ENCODE measurements around the gene GPR153.
A peak's percentile ranks its signal among the peaks of the same experiment; 100 is the strongest.

Gene GPR153

DNA sequence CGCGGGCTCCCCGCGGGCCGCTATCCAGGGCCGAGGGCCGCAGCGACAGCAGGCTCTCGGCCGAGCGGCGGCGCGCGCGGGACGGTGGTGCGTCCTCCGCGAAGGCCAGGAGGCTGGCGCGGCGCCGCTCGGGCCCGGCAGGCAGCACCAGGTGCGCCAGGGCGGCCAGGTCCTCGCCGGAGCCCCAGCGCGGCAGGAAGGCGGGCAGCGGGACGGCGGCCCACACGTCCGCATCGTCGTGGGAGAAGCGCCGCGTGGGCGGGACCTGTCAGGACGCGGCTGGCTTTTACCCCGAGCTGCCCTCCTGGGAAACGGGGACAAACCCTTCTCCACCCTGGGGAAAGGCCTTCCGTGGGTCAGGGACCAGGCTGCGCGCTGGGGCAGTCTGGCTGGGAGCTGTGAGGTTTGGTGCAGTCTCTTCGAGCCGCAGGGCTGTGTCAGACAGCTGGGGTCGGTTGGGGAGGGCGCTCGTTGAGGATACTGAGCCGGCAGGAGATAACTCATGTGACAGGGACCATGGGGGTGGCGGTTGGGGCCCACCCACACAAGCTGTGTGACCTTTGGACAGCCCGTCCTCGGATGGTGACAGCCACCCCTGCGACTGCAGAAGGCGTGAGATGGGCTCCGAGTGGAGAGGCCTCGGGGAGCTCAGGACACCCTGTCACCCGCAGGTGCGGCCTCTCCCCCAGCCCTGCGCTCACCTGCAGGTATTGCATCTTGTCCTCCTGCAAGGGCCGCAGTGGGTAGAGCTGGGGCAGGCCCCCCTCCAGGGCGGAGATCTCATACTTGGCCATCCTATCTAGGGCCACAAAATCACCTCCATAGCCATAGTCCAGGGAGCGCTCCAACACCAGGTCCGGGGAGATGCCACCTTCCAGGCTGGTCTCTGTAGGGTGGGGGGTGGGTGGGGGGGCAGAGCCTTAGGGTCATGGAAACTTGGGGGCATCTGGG lies 10.9 kb downstream of the GPR153 start:
- DNase-seq = no peak

DNA sequence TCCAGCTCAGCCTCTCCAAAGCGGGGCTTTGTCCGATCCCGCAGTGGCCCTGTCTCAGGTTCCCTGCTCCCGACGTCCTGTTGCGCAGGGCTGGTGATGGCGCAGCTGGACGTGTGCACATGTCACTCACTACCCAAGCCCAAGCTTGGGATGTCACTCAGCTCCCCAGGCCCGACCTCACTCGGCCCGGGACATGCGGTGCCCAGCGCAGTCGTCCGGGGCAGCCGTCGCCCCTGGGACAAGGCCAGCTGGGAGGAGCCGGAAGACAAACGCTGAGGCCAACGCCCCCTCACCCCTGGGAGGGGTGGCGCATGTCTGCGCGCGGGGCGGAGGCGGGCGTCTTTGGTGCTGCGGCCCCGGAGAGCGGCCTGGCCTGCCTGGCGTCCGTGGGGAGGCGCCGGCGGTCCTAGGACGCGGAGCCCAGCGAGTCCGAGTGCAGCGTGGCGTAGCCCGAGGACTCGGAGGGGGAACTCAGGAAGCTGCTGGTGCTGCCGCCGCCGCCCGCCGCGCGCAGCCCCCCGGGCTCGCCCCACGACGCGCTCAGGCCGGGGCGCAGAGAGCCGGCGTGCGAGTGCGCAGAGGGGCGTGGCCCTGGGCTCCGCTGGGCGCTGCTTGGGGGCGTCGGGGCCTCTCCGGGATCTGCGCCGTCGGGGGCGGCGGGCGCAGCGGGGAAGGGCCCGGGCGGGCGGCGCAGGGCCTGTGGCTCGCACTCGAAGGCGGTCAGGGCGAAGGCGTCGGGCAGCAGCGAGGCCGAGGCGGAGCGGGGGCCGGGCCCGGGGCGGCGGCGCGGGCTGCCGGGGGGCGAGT lies 11.8 kb downstream of the GPR153 start:
- no peak for DNase-seq

DNA sequence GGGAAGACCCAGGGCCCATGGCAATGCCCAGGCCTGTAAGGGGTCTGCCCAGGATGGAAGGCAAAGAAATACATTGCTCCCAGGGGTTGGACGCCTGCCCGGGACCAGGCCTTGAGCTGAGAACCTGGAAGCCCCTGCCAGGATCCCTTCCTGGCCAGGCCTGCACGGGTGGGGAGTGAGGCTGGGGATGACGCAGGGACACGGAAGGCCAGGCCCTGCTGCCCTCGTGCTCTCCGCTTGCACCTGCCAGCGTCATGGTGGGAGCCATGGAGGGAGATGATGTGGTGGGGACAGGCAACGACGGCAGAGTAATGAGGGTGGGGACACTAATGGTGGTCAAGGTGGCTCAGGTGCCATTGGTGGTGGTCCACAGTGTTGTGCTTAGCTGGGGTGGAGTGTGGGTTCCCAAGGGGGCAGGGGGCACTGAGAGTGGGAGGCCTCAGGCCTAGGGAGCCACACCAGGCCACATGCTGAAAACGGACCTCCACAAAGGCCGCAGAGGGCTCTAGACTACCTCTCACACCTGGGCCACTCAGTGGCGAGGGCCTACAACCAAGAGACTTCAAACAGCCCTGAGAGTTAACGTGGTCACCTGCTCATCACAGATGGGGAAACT lies 12.6 kb downstream of the GPR153 start:
- no peak for DNase-seq

DNA sequence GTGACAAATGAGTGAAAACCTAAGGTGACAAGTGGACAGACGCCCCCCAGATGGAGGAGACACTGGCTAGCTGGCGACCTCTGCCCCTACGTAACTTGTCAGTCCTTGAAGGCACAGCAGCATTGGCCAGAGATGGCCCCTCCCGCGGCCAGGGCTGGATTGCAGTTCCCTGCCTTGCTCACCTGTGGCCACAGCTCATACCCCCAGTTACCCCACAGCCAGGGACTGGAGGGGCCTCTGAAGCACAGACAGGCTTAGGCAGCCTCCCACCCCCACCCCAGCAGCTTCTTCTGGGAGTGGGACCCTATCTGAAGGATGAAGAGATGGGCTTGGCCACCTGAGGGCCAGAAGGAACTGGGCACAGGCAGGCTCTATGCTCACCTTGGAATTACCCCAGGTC lies 13.2 kb downstream of the GPR153 start:
- no peak for DNase-seq

DNA sequence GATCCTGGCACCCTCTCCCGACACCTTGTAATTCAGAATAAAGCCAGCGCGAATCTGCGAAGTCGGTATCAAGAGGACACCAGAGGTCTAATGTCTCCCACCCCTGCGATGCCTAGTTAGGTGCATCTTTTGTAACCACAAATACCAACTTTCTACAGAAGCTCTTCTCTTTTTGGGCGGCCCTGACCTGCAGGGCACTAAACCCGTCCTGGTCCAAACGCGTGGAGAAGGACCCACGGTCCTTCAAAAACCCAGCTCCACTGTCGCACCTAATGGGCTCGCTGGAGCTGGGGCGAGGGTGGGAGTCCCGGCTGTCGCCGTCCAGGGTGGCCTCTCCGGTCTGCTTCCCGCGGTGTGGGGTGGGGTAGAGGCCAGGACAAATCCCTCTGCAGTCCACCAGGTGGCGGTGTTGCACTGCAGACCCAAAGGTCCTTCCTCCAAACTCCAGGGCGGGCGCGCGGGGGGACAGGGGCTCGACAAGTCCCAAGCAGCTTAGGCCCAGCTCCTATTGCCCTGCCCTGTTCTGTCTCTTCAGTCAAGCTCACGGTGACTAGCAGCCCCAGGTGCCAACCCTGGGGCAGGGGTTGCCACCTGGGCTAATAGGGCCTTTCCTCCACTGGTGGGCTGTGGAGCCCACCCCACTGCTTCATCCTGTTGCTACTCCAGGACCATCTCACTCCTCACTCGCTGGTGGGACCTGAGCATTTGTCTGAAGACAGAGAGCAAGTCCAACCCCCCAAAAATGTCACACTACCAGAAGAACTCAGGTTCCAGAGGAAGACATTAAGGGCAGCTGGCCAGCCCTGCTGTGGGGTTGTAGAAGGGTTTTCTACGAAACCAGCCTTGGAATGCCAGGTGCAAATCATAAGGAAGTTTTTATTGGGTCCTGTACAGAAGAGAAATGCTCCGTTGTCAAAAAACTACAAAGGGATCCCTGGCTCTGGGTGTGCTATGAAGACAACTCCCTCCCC lies 14.1 kb downstream of the GPR153 start:
- DNase-seq = peak in 53 of 58 donors; percentile 13 to 80 (median 52)

DNA sequence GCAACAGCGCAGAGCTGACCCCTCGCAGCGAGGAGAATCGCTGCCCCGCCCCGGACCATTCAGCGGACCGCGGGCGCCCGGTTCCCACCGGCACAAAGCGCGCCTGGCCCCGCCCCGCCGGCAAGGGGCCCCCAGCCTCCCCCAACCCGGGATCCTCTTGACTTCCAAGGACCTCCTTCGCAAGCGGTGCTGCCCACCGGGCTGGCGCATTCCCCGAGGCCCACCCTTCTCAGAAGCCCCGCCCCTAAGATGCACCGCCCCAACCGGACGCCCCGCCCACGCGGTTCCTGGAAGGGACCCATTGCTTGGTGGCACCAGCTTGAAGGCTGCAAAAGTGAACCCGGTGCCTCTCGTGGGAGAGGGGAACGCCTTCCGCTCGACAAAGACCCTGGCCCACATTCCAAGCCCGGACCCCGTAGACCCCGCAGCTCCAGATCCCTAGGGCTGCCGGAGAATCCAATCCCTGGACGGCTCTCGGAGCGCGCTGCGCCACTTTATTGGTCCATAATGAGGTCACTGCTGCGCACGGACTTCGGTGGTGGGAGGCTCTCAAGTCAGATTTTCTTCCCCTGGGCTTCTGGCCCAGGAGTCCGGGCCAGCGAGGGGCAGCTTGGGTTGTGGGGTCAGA lies 14.9 kb downstream of the GPR153 start:
- peak in 2 of 58 donors; percentile 21 to 34 for DNase-seq

DNA sequence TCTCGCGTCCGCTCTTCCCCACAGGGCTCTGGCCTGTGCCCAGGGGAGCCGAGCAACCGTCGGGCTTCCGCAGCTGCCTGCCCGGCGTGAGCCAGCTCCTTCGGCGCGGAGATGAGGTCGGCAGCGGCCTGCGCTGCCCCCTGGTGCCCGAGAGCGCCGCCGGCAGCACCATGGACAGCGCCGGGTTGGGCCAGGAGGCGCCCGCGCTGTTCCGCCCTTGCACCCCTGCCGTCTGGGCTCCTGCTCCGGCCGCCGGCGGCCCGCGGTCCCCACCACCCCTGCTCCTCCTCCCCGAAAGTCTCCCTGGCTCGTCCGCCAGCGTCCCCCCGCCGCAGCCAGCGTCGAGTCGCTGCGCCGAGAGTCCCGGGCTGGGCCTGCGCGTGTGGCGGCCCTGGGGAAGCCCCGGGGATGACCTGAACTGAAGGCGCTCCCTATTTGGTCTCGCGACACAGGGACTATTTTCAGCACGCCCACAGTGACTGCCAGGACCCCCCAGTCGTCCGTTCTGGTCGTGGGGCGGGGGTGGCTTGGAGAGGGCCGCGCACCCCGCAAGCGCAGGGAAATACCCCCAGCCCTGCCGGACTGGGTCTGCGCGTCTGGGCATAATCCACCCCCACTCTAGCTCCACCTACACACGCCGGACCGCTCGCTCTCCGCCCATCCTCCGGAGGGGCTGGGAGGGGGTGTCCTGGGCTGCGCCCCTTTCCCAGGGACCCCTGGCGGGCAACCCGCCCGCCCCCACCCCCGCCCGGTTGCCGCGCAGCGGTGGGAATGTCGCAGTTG lies 15.6 kb downstream of the GPR153 start:
- DNase-seq = peak in 44 of 58 donors; percentile 6 to 66 (median 36)

DNA sequence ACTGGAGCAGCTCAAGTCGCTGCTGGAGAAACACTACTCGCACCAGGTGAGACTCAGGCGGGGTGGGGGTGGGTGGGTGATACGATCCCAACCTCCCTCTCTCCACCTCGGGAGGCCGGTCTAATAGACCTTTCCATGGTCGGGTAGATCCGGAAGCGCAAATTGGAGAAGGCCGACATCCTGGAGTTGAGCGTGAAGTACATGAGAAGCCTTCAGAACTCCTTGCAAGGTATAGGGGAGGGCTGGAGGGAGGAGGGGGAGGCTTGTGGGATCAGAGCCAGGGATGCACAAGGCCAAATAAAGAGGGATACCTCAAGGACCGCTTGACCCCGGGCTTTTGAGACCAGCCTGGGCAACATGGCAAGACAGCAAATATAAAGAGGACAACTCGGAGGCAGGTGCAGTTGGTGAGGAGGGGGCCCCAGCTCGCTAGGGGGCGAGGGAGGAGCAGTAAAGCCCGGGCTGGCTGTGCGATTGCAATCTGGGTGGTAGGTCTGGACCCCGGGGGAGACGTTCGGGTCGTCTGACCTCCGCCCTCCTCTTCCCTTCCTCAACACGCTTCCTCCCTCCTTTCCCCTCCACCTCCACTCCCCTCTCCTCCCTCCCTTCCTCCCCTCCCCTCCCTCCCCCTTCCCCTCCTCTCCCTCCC lies 16.4 kb downstream of the GPR153 start:
- no peak for DNase-seq

DNA sequence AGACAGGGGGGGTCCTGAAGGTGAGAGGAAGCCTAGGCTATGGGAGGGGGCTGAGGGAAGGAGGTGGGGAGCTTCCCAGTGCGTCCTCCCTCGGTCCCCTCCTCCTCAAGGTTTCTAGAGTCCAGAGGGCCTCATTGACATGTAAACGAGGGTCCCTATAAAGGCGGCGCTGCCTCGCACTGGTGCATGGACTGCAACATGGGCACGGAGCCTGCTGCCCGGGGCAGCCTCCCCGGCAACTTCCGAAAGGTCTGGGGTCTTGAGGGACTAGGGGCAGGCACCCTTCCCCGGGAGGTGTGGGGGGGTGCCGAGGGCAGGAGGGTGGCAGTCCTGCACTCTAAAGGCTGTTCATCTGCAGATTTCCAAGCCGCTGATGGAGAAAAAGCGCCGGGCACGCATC lies 16.9 kb downstream of the GPR153 start, which contains the start of gene HES3:
TSS of gene HES3 (plus strand) at position 187 of the 400 bp plus-strand sequence. CDS start at position 374, 187 bp downstream.
- no peak for DNase-seq

DNA sequence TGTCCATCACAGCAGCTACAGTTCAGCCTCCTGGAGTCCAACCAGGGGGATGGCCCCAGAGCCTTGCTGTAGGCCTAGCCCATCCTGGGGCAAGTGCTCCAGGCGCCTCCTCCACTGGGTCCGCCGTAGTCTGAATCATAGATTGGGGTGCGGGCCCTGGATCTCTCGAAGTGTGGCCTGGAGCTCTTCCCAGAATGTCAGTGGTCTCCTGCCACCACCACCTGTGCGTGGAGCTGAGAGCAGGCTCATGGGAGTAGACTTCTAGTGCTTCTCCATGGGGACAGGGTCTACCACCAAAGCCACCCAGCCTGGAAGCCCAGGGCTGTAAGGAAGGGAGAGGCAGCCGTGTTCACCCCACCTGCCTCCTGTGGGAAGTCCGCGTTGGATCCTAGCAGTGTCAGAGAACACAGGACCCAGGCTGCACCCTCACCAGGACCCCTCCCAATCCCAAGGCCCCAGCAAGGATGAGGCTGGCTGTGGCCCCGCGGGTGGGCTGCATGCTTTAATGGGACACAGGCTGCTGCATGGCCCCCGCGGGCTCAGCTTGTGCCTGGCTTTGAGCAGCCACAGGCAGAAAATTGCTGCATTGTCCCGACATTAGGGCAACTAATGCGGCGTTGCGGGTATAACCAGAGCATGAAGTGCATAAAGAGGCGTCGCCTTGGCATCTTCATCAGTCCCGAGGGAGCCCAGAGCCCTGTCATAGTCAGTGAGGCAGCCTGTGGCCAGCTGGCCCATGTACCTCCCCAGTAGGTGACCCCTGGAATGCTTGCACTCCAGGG lies 17.7 kb downstream of the GPR153 start:
- no peak for DNase-seq

DNA sequence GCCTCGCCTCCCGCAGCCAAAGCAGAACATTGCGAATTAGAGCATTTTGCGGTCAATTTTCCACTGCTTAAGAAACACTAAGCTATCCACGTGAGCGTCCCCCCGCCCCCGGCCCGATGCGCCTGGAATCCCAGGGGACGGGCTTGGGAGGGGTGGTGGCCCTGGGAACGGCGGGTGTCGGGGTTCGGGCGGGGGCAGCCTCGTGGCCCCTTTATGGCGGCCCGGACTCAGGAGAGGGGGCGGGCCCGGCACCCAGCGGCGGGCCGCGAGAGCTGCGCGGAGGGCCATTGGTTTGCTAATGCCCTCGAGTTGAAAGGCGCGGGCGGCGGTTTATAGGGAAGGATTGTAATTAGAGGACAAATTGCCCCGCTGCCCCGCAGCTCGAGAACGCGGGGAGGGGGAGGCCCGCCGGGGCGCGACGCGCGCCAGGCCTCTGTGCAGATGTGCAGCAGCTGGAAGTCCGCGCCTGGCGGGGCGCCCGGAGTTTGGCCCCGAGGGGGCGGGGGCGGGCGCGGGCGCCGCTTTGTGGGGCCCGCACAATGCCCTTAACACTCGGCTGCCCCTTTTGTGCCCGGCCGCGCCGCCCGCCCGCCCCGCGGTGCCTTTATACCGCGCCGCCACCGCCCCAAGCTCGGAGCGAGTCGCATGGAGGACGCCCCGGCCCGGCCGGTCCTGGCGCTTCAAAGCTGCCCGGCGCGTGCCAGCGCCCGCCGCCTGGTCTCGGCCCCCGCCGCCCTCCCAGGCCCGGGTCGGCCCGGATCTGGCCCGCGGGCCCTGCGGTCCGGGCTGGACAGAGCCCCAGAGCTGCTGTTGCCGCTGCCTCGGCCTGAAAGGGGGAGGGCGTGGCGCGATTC lies 18.8 kb downstream of the GPR153 start:
- DNase-seq = peak in 9 of 58 donors; percentile 10 to 47 (median 25)

DNA sequence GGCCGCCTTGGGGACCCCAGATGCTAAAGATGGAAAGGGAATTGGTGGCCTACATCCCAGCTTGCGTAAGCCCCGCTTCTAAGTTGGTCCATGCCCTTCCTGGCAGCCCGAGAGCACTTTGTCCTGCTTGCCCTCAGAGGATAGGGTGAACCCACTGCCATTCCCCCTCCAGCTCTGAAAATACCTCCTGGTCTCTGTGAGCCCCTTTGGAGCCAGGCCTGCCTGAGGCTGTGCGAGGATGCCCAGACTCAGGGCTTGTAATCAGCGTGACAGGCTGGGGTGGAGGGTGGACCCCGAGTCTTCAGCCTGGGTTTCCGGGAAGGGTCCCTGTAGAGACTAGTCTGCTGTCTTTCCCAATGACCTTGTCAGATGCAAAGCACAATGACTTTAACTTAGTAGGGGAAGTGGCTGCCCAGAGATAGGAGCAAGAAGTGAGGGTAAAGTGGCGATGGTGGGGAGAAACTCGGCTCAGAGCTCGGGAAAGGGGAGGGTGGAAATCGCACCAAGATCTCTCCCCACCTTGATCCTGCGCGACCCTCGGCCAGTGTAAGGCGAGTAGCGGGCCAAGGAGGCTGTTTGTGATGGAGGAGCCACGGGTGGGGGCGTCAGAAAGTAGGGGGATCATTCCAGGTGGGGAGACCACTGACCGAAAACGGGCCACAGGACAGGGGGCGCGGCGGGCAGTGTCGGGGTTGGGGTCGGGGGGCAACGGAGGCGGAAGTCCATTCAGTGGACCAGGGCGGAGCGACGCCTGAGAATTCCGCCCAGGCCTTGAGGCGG lies 19.6 kb downstream of the GPR153 start:
- no peak for DNase-seq

DNA sequence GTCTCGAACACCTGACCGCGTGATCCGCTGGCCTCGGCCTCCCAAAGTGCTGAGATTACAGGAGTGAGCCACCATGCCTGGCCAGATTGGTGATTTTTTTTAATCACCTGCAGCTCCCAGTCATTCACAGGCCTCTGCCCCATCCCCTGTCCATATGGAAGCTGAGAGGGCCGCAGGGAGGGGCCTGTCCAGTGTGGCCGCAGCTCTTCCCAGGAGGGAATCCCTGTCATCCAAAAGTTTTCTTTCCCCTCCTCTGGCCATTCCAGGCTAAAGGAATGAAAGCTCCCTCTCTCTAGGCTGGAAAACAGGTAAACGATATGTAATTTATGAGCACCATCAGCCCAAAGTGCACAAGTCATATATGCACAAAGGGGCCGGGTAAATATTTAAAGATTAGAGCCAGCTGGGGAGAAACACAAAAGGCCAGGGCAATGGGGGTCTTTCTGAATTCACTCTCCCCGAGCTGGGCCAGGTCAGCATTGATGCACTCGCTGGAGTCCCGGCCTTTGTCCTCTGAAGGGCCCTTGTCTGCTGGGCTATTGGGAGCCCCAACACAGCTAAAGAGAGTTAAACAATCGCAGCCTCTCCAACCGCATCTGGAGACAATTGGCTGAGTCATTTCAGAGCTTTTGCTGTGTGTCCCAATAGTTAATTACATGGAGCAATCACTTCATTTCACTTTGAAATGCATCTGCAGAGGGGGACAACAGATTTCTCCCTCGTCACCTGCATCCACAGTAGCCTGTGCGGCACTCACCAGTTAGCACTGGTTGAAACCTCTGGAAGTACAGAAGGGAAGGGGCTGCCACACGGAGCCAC lies 20.7 kb downstream of the GPR153 start:
- DNase-seq = no peak

DNA sequence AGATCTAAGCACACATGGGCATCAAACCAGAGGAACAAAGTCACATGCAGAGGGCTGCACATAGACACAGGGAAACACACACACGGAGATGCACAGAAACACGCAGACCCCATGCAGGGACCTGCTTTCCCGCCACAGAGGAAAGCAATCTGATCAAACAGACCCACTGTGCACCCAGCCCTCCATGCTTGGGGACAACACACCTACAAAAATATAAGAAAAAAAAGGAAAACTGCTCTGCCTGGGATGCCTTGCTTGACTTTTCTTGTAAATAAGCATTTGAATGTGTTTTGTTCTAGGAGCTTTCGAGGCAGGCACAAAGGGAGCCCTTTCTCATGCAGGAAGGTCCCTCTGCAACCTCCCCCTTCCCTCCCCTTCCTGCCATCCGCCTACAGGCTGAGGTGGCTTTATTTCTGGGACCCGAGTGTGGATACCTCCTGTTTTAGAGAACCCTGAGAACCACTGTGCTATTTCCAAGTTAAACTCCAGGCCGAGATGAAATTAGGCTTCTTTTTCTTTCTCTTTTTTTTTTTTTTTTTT lies 21.6 kb downstream of the GPR153 start:
- DNase-seq = no peak

DNA sequence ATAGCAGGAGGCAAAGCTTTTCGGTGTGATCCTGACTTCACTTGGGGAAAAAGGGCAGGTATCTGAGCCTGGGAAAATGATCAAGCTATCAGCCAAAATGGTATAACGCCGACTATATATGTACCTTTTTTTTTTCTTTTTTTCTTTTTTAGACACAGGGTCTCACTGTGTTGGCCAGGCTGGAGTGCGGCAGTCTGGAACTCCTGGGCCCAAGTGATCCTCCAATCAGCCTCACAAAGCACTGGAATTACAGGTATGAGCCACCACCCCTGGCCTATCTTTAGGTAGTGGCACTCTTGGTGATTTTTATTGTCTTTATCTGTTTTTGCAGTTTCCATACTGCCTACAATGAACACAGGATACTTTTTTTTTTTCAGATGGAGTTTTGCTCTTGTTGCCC lies 23.8 kb downstream of the GPR153 start:
- no peak for DNase-seq

Data from anterior cingulate cortex (tissue), 58 donors.